GM21526 (cell line): ENCODE data around the gene FBXL7.

ENCODE experiments used
- ATAC-seq: cut with Tn5 transposase; IDR thresholded peaks from one replicate; pipeline ENCODE4 v1.9.1; 2021; ENCODE audit warnings: moderate library complexity; ENCODE audit not compliant: unreplicated experiment, low FRiP score

The FBXL7 gene

DNA sequence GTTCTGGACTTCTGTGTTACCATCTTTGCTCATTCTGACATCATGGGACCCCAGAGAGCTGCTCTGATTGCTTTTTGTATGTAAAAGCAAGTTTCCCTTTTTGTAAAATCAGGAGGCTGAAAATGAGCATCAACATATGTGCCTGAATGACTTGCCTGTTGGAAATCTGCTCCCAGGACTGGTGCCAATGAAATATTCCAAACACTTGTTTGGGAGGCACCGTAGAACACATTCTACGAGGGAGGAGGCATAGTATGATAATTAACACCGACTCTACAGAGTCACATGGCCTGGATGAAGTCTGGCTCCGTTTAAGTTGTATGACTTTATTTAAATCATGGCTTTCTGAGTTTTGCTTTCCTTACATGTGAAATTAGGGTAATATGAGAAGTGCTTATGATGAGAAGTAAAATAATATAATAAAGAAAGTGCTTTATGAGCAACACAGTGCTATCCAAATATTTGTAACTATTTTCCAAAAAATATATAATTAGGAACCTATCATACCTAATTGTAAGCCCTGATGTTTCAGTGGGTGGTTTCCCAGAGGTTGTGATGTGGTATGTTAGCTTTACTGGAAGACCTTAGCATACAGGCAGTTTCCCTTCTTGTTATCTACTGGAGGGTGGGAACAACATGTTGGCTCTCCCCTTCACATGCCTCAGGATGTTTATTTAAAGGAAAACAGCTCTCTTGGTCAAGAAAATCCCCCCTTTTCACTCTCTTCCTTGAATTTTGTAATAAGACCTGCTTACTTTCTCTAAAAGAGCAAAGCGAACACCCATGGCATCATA lies 238.1 kb downstream of the FBXL7 start:
- no peak for ATAC-seq

DNA sequence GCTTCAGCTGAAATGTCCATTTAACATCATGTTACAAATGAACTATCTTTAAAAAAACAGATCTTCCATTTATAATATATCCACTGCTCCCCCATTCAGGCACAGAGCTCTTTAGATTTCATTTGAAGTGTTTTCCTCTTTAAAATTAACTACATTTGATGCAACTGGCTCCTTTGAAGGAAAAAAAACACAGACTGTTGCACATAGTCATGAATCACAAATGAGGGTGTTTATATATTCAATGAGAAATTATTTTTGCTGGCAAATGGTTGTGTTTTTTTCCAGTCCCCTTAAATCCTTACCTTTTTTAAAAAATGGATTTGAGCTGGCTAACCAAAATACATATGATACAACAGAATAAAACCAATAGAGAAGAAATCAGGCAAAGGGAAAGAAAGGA lies 240.4 kb downstream of the FBXL7 start:
- ATAC-seq: no peak

DNA sequence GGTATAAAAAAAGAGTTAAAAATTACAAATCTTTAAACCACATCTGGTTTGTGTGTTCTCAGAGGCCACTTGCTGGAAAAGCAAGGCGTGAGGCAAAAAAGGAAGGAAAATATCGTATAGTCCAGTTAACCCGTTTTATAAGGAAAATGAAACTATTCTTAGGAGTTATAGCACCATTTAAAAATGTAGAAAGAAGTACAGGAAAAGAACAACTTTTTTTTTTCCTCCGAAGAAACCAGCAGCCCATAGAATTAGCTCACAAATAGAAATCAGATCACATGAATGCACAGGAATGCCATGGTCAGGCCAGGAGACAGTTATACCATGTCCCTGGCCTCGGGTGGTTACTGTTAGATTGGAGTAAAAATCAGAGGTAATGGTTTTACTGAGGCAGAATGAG lies 241.6 kb downstream of the FBXL7 start:
- no peak for ATAC-seq

DNA sequence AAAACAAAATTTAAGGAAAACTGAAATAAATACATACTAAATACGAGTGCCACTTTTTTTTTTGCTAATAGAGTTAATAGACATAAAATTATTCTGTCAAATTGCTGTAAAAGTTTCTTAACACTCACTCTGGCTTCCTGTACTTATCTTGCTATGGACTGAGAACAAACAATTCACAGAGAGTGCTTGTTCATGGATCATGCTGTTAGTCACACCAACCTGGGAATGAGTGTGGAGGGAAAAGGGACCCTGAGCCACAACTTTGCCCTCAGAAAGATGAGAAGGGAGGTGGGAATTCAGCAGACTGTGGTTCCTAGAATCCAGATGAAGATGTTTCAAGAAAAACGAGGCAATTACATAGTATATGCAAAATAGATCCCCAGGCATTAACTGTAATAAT lies 246.9 kb downstream of the FBXL7 start:
- ATAC-seq: no peak

DNA sequence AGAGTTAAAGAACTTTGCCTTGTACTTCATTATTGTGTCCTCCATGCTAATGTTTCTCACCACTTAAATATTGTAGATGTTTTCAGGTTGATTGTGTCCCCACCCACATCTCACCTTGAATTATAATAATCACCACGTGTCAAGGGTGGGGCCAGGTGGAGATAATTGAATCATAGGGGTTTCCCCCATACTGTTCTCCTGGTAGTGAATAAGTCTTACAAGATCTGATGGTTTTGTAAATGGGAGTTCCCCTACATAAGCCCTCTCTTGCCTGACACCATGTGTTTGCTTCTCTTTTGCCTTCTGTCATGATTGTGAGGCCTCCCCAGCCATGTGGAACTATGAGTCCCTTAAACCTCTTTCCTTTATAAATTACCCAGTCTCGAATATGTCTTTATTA lies 248.3 kb downstream of the FBXL7 start:
- no peak for ATAC-seq

DNA sequence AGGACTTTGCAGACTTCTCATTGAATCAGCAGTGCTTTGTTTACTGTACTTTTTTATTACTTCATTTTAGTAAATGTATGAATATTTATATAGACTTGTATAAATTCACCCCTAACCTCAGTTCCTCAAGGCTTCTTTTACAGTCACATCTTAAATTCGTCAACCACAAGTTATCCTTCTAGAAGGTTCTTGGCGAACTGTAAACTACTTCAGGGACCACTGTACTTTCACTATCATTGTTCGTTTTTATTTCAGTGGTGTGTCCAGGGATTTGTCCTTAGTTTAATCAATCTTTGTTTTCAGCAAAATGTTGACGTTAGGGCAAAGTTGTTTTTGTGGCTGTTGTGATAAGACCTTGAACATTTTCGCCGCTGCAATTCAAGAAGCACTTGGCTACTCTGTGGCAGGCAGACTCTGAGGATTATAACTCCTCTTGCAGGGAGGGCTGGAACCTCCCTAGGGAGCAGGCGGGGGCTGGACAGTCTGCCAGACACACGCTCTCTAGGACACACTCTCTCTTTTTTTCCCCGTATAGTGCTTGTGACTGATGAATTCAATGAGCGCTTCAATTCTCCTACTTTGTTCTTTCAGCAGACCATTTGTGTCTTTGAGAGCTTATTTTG lies 252.8 kb downstream of the FBXL7 start:
- ATAC-seq: no peak

DNA sequence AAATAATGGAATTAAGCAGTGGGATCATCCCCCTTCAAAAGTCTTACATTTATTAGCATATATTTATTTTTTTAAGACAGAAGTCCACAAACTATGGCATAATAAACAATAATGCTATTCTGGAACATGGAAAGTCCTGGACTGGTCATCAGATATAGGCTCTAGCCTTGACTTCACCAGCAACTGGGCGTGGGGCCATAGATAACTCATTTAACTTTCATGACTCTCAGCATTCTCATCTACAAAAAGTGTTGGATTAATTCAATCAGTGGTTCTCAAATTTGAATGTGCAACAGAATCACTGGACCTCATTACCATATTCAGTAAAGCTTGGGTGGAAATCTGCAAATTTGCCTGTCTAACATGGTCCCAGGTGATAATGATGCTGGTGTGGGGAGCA lies 253.8 kb downstream of the FBXL7 start:
- ATAC-seq: no peak

DNA sequence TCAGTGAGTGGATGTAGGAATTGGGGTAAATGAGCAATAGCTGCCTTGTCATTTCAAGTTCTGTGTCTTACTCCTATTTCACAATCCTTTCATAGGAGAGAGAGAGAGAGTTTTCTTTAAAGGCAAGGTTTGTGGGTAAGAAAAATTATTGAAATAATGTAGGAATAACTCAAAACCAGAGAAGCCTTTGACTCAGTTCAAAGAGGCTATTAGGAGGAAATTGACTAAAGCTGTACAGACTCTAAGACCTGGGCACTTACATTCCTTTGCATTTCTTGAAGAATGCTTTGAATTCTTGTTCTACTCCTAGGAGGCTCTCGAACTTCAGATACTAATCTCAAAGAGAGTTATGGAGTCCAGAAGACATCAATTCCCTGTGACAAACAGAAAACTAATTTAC lies 257.1 kb downstream of the FBXL7 start:
- no peak for ATAC-seq

DNA sequence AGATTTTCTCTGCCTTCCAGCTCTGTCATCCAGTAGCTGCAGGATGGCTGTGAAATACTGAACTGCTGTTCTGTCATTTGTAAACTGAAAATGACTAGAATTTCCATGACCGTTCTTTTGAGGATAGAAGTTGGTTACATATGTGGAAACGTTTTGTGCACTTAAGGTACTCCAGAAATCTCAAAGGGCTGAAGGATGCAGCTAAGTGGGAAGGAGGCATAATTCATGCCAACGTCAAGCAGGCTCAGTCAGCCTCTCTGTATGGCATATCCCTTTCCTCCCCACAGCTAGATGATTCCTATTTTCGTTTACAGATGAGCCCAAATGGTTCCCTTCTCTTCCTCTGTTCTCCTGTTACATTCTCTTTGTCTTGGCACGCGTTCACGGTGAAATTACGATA lies 257.6 kb downstream of the FBXL7 start:
- no peak for ATAC-seq

DNA sequence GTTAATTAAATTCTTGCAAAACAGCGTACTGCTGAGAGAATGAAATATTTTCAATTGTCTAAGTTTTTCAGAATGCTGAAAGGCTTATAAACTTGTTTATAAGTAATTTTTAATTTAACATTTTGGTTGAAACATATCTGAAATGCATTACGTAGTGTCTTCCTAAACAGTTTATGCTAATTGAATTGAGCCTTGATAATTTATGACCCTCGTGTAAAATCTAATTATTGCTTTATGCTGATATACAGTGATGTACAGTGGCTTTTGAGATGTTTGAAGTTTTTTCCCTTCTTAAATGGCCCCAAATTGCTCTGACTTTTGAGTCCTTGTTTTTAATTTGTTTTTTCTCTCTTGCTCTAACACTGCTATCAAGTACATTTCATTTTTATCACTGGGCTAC lies 262.7 kb downstream of the FBXL7 start:
- no peak for ATAC-seq

DNA sequence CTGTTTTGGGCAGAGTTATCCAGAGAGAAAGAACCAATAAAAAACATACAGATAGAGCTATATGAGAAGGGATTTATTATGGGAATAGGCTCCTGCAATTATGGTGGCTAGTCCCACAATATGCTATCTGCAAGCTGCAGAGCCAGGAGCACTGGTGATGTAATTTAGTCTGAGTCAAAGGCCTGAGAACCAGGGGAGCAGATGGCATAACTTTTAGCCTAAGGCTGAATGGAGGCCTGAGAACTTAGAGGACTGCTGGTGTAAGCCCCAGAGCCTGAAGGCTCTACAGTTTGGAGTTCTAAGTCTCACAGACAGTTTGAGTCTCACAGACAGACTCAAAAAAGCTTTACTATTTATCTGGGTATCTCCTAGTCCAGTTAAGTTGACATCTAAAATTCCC lies 263.8 kb downstream of the FBXL7 start:
- ATAC-seq: no peak

DNA sequence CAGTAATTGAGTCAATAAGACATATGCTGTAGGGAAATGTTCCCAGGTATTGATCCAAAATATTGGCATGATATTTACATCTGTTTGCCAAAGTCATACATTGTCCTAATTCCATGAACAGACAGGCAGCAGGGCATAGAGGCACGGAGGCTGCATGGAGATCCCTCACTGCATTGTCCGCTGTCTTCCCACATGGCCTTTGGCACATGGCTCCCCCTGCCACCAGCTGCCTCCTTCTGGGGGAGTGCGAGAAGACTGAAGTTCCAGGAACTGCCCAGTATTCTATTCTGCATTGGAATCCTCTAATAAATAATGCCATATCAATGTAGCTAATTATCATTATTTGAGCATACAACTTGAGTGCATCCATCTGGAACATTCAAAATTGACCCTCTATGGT lies 269.0 kb downstream of the FBXL7 start:
- no peak for ATAC-seq

DNA sequence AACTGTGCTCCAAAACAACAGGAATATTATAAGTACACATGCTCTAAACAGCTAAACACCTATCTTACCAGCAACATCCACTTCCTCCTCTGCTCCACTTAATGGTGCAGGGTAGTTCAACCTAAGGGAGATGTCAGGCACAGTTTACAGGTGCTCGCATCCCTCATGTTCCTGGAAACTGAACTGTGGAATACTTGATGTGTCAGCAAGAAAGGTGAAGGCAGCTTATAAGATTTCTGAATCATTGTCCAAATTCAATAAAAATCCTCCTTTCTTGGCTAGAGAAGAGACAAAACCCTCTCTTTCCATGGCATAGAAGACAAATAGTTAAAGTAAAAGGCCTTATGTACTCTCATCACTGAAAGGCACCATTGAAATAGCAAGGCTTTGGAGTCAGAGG lies 272.2 kb downstream of the FBXL7 start:
- no peak for ATAC-seq

DNA sequence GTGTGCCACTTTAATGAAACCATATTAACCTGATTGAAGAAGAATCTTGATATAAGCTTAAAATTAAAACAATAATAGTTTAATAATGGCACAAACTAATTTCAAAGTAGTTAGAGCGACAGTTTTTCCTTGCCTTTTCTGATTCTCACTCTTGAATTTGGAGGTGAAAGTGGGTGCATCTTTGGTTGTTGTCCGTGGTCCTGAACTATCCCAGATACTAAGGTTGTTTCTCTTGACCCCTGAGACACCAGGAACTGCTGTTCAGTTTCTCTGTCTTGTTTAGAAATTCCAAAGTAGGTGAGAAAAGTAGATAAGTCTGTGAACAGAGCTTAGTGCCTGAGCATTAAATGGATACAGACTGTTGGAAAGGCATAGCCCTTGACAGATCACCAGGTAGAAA lies 274.7 kb downstream of the FBXL7 start:
- no peak for ATAC-seq

DNA sequence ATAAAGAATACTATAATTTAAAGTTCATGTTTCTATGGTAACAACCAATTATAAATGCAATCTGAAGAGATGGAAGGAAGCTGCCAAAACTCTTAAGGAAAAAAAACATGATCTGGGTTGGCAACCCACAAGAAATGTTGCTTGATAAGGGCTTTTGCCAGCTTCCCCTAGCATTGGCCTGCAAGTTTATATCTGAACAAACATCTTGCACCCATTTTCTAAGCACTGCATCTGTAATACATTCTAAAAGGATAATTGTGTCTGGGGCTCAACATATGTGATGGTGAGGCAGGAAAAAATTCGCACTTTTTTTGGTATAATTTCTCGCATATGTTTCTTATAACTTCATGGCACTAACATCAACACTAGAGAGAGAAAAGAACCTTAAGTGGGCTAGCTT lies 276.4 kb downstream of the FBXL7 start:
- no peak for ATAC-seq

DNA sequence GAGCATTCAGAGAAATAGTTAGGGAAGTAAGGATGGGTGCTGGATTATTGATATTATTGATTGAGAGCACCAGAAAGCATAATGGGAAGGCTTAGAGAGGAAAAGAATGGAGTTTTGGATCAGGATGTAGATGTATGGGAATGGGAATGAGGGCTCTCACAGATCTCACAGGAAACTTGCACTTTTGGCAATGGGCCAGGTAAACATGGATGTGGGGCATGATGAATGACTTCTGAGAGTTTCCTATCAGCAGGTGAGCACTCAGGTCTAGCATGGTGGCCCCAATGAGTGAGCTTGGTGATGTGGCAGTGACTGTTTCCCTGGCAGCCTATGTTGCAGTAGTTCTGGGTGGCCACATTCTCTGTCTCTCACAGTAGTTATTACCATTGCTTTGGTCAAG lies 283.8 kb downstream of the FBXL7 start:
- ATAC-seq: no peak

DNA sequence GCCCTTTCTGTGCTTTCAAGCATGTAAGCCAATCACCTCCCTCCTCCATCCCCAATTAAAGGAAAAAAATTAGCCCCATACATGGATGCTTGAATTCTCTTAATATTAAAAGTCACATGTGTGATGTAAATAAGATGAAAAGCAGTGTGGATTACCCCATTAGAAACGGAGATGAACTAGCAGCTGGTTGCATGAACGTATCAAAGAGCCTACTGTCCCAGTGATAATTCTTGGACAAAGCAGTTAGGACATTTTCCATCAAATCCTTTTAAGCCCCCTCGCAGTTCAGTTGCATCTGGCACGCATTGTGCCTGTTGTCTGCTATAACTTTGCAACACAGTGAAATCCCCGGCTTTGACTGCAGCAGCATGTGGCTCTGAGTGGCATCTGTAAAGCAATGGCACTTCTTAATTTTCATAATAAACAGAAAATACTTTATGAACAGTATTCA lies 285.6 kb downstream of the FBXL7 start:
- ATAC-seq: no peak

DNA sequence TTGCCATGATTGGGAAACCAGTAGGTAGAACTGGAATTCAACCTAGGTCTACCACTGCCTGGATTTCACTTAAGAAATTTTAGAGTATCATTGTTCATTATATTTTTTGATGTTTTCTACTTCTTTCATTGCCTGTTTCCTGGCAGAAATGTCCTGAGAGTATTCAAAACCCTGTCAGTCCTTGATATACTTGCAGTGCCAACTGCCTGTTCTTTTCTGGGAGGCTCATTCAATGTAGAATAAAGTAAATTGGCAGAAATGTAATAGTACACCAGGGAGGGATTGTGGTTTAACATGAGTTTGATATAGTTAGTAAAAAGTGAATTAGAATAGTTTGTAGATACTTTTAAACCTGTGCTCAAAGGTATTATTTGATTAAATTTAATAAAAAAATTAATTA lies 286.3 kb downstream of the FBXL7 start:
- ATAC-seq: no peak

DNA sequence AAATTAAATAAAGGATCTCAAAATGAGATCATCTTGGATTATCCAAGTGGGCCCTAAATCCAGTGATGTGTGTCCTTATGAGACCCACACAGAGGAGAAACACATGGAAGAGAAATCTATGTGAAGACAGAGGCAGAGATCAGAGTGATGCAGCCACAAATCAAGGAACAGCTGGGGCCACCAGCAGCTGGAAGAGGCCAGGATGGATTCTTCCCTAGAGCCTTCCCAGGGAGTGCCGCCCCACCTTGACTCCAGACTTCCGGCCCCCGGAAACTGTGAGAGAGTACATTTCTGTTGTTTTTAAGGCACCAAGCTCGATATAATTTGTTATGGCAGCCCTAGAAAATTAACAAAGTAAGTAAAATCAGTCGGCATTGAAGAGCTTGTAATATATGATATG lies 286.9 kb downstream of the FBXL7 start:
- ATAC-seq: no peak

DNA sequence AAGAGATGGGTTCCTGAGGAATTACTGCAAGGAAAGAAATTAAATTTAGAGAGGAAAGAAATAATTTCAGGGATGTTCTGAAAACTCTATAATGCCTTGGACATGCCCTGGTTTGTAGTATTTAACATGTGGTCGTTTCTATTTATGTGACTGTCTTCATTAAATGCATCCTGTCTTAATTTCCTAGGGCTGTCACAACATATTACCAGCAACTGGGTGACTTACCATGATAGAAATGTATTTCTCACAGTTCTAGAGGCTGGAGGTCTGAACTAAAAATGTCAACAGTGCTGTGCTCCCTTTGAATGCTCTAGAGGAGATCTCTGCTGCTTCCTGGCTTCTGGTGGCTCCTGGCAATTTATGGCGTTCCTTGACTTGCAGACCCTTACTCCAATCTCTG lies 287.7 kb downstream of the FBXL7 start:
- no peak for ATAC-seq

DNA sequence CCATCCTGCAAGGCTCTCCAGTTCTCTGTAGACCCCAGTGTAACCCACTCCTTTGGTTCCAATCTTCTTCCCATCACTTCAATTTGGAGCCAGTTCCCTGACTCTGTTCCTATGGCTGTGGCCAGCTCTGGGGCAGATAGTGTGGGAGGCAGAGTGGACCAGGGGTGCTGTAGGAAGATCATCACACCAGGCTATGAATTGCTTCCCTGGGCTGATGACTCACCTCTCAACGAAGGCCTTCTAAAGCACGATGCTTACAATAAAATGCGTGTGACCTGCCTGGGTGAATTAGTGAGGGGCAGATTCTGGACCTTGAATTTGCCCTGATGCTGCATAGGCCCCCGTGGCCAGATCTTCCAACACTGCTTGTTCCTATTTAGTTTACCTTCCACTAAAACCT lies 289.7 kb downstream of the FBXL7 start:
- ATAC-seq: no peak

DNA sequence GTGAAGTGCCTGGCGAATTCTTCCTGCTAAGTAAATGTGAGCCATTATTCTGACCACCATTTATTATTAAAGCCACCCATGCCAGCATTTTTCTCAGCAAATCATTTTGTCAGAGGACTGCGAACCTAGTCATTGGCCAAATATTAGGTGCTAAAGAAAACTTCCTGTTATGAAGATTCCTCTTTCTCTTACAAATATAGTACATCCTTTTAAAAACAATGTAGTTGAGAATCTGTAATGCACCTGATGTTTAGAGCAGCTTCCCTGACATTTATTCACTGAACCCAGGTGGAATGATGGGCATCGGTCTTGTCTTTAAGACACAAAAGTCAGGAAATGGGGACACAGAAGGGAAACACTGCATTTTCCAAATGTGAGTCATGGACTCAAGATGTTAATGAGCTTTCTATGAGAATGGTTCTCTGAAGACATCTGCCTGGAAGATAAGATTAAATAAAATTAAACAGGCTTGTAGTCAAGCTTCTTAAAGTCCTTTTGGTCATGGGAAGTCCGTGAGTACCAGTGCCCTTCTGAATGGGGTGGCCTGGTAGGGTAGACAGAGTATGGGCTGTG lies 290.6 kb downstream of the FBXL7 start:
- ATAC-seq: no peak
